Vagina (tissue), 2 donors: ENCODE measurements around the gene DNAH8.

Experiments
- POLR2AphosphoS5 ChIP-seq, 2 donors: sonication (generic); formaldehyde crosslinking; IDR thresholded peaks; one replicate each; pipeline ENCODE4 v1.9.0; 2017; ENCODE audit warnings: antibody characterized with exemption in 2 of 2, mild to moderate bottlenecking in 2 of 2, low read depth in 1 of 2; ENCODE audit not compliant: insufficient read depth in 1 of 2
- TF ChIP-seq, protein P1 (sequence below), 3 experiments: fragments of 450-650 bp in 2 of 3; fragments of 200-600 bp in 1 of 3; sonication (generic) in 1 of 3; IDR thresholded peaks; one replicate each; pipeline ENCODE4 v1.5.1; 2017 to 2019; ENCODE audit warnings: antibody characterized with exemption in 3 of 3, mild to moderate bottlenecking in 2 of 3, moderate library complexity in 2 of 3

DNA sequence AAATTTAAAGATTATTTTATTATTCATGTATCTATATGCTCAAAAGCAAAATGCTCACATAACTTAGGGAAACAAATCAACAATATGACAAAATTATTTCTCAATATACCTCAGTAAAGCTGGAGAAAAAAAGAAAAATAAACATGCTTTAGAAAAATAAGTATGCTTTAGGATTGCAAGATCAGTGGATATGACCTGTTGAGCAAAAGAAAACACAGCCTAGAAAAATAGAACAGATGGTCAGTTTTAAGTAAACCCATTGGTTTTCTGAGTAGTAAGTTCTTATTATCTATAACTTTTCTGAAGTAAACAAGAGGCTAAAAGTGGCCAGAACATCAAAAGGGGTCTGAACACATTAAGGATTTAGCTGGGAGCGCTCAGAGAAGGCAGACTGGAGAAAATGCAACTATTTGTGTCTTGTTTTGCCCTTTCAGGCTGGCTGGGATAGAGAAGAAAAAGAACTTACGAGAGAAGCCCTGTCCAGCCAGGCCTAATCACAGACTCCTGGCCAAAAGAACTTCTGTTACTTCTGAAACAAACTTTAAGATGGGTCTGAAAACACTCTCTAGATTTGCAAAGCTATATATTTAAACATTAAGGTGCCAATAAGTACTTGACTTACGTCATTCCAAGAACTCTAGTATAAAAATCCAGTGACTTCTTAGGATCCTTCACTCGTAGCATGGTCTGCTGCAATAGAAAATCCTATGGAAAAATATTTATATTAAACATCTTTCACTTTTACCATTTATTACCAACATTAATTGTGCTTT is 28.7 kb upstream of the DNAH8 start:
- TF ChIP-seq POLR2AphosphoS5 (IDR thresholded peaks at IDR 0.05; ENCODE audit: insufficient read depth in 1 of 2, low read depth in 1 of 2), result no peak
- TF ChIP-seq, protein P1, sequence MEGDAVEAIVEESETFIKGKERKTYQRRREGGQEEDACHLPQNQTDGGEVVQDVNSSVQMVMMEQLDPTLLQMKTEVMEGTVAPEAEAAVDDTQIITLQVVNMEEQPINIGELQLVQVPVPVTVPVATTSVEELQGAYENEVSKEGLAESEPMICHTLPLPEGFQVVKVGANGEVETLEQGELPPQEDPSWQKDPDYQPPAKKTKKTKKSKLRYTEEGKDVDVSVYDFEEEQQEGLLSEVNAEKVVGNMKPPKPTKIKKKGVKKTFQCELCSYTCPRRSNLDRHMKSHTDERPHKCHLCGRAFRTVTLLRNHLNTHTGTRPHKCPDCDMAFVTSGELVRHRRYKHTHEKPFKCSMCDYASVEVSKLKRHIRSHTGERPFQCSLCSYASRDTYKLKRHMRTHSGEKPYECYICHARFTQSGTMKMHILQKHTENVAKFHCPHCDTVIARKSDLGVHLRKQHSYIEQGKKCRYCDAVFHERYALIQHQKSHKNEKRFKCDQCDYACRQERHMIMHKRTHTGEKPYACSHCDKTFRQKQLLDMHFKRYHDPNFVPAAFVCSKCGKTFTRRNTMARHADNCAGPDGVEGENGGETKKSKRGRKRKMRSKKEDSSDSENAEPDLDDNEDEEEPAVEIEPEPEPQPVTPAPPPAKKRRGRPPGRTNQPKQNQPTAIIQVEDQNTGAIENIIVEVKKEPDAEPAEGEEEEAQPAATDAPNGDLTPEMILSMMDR (IDR thresholded peaks at IDR 0.05), result no peak
